NCI-H187 treated with DMSO at 0.1 percent for 48 hours (cell line): Measurements from ENCODE around the gene POPDC3.
"Not testable (repeated sequence)": the region's sequence is repeated elsewhere in the genome, so short reads cannot be mapped to it uniquely, and the experiment has no call there.

Experiments
- DNase-seq: peaks from one replicate; lab custom pipeline; 2025; lab: John Stamatoyannopoulos, UW

Gene POPDC3

GRCh38 chr6:105194591-105194990, 14.8 kb upstream of the POPDC3 start:
- DNase-seq = no peak

- DNase-seq = no peak
These were observed 14.3 kb upstream of the POPDC3 start for GRCh38 chr6:105194106-105194505.

GRCh38 chr6:105193647-105194046, 13.8 kb upstream of the POPDC3 start:
- no peak for DNase-seq

- DNase-seq = no peak
These were observed 13.1 kb upstream of the POPDC3 start for GRCh38 chr6:105192707-105193465.

- DNase-seq = no peak
These were observed 11.5 kb upstream of the POPDC3 start for GRCh38 chr6:105191351-105191750.

GRCh38 chr6:105189026-105189820, 9.4 kb upstream of the POPDC3 start:
- no peak for DNase-seq

GRCh38 chr6:105188251-105188650, 8.4 kb upstream of the POPDC3 start:
- no peak for DNase-seq

- DNase-seq = no peak
These were observed 6.8 kb upstream of the POPDC3 start for GRCh38 chr6:105186576-105186975.

GRCh38 chr6:105184921-105185320, 5.1 kb upstream of the POPDC3 start:
- no peak for DNase-seq

GRCh38 chr6:105181981-105182515, 2.2 kb upstream of the POPDC3 start:
- DNase-seq = no peak

- no peak for DNase-seq
These were observed 1.2 kb downstream of the POPDC3 start for GRCh38 chr6:105178636-105179035.

- no peak for DNase-seq
These were observed 1.7 kb downstream of the POPDC3 start for GRCh38 chr6:105178110-105178509.

- no peak for DNase-seq
These were observed 2.3 kb downstream of the POPDC3 start for GRCh38 chr6:105177556-105177955.

GRCh38 chr6:105174512-105174911, 5.3 kb downstream of the POPDC3 start:
- no peak for DNase-seq

- not testable (repeated sequence) for DNase-seq
These were observed 7.3 kb downstream of the POPDC3 start for GRCh38 chr6:105172515-105172914.

GRCh38 chr6:105170059-105170458, 9.8 kb downstream of the POPDC3 start:
- no peak for DNase-seq

- no peak for DNase-seq
These were observed 11.9 kb downstream of the POPDC3 start for GRCh38 chr6:105167914-105168313.

GRCh38 chr6:105164418-105164817, 15.4 kb downstream of the POPDC3 start:
- DNase-seq = no peak

- no peak for DNase-seq
These were observed 16.6 kb downstream of the POPDC3 start for GRCh38 chr6:105163183-105163582.

GRCh38 chr6:105162377-105162776, 17.4 kb downstream of the POPDC3 start:
- DNase-seq = no peak

- DNase-seq = no peak
These were observed 18.4 kb downstream of the POPDC3 start for GRCh38 chr6:105161421-105161820.

- DNase-seq = no peak
These were observed 26.1 kb downstream of the POPDC3 start for GRCh38 chr6:105153676-105154075.

GRCh38 chr6:105152880-105153279, 26.9 kb downstream of the POPDC3 start:
- DNase-seq = no peak
